Measurements from ENCODE around the gene DNAL4. TPM values are rescaled to one million over a fixed set of nuclear protein-coding genes. Genes with fewer than 3 reads are reported as not detected.

DNAL4 gene
- total RNA-seq, 1 experiment from 2014 or later, result 8.3 TPM

GRCh38 chr22:38741166-38741565, 52.8 kb downstream of the DNAL4 start:
- Mint-ChIP-seq H3K27me3 (ENCODE audit: low read depth) (no peaks in the 10 kb centered on the region; the same call in 1 of the 2 replicates), H3K9me3 (no peaks in the 10 kb centered on the region), H3K36me3 (ENCODE audit: insufficient read depth in 1 of 3, low read depth in 3 of 3) (peaks cover 13 to 58% (median 24%) of the 10 kb centered on the region in 3 experiments), H3K4me1 (no peaks in the 10 kb centered on the region), H3K27ac (no peak overlapping the region), H3K4me3 (no peak overlapping the region)
- Histone ChIP-seq H4K20me1 (ENCODE audit: control insufficient read depth, insufficient read depth, insufficient read length) (no peaks in the 10 kb centered on the region), H2BK120ac (ENCODE audit: low read depth, low read length, poor library complexity, severe bottlenecking) (no peak overlapping the region), H3K23me2 (ENCODE audit: insufficient read length, low read depth, low read length, poor library complexity, severe bottlenecking) (no peaks in the 10 kb centered on the region), H2BK15ac (ENCODE audit: low read depth, low read length) (no peak overlapping the region), H3K79me1 (ENCODE audit: insufficient read depth, low read depth, low read length, poor library complexity, severe bottlenecking) (no peaks in the 10 kb centered on the region), H3K14ac (ENCODE audit: insufficient read depth, low read length) (no peak overlapping the region), H3K18ac (ENCODE audit: insufficient read length, low read depth, low read length) (no peak overlapping the region), H2BK20ac (ENCODE audit: low read depth, low read length, poor library complexity, severe bottlenecking) (no peak overlapping the region), H2AFZ (ENCODE audit: low read length) (no peak overlapping the region), H2BK5ac (ENCODE audit: insufficient read length, low read length) (no peak overlapping the region), H3K79me2 (ENCODE audit: insufficient read depth, low read length) (no peaks in the 10 kb centered on the region), H3K4ac (ENCODE audit: low read depth, low read length) (no peak overlapping the region), H3K23ac (ENCODE audit: insufficient read length, low read depth, low read length) (no peak overlapping the region), H4K8ac (replicated peaks; ENCODE audit: insufficient read length, low read depth, low read length) (no peak overlapping the region), H3T11ph (ENCODE audit: low read length) (no peak overlapping the region), H4K5ac (ENCODE audit: insufficient read length, low read depth, low read length) (no peak overlapping the region), H3K9ac (ENCODE audit: extremely low read depth, insufficient read length, low read length) (no peak overlapping the region), H2BK12ac (ENCODE audit: insufficient read length, low read depth, low read length) (no peak overlapping the region), H3K56ac (ENCODE audit: insufficient read length, low read depth, low read length) (no peak overlapping the region), H3K27me3 (ENCODE audit: insufficient read depth, low read length) (no peaks in the 10 kb centered on the region), H3K27ac (ENCODE audit: insufficient read length, low read depth, low read length) (no peak overlapping the region), H2AK5ac (ENCODE audit: insufficient read length, low read length) (no peak overlapping the region), H3K9me3 (ENCODE audit: control insufficient read depth, low read depth, low read length) (no peaks in the 10 kb centered on the region), H3K4me2 (ENCODE audit: insufficient read depth, insufficient read length, low read length) (no peak overlapping the region), H3K4me1 (ENCODE audit: insufficient read depth, low read length) (no peaks in the 10 kb centered on the region), H4K91ac (ENCODE audit: insufficient read length, low read depth, low read length) (no peak overlapping the region)
- DNase-seq, result no peak
- no peak for TF ChIP-seq CTCF (conservative IDR thresholded peaks at IDR 0.05)
- no CpG with 5 or more reads among the region's 9 CpGs for WGBS (ENCODE audit: extremely low coverage, insufficient read length, low lambda C conversion rate)
